HG03521 (cell line): Measurements from ENCODE around the gene NECTIN2.
"Not testable (repeated sequence)": the region's sequence is repeated elsewhere in the genome, so short reads cannot be mapped to it uniquely, and the experiment has no call there.

ENCODE experiments used
- ATAC-seq: cut with Tn5 transposase; IDR thresholded peaks from one replicate; pipeline ENCODE4 v1.9.1; 2021; ENCODE audit warnings: mild to moderate bottlenecking, moderate library complexity; ENCODE audit not compliant: unreplicated experiment

The NECTIN2 gene

GRCh38 chr19:44816301-44816700, 29.8 kb upstream of the NECTIN2 start:
- no peak for ATAC-seq

GRCh38 chr19:44817725-44818465, 28.2 kb upstream of the NECTIN2 start:
- ATAC-seq, result no peak

DNA sequence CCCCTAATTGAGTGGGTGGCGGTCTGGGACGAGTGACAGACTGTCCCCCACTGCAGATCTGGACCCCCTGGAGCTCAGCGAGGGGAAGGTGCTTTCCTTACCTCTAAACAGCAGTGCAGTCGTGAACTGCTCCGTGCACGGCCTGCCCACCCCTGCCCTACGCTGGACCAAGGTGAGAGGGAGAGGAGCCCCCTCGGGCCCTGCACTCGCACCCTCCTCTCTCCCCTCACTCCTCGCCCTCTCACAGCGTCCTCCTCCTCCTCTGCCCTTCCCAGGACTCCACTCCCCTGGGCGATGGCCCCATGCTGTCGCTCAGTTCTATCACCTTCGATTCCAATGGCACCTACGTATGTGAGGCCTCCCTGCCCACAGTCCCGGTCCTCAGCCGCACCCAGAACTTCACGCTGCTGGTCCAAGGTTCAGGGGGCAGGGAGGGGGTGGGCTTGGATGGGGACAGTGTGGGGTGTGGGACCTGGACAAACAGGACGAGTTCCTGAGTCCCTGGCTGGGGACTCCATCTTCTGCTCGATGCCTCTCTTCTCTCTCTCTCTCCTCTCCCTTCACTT, 27.5 kb upstream of the NECTIN2 start:
- no peak for ATAC-seq

GRCh38 chr19:44819246-44819832, 26.8 kb upstream of the NECTIN2 start:
- ATAC-seq, result no peak

- no peak for ATAC-seq
These were observed 25.2 kb upstream of the NECTIN2 start for GRCh38 chr19:44820648-44821609.

DNA sequence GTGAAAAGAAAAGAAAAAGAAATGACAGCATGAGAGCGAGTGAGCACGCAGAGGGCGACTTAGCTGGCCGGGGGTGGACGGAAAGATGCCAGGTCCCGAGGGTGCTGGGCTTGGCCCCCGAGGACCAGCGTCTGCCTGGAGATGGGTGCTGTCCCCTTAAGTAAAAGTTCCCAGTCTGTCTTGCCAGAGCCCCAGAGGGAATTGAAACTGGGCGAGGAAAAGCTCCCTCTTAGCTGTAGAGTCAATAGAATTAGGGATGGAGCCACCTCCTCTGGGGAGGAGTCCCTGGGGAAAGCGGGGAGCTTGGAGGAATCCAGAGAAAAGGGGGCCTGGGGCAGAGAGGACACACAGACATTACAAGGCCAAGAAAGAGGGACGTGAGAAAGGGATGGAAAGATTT, 23.9 kb upstream of the NECTIN2 start:
- no peak for ATAC-seq

- no peak for ATAC-seq
These were observed 23.3 kb upstream of the NECTIN2 start for GRCh38 chr19:44822670-44823372.

DNA sequence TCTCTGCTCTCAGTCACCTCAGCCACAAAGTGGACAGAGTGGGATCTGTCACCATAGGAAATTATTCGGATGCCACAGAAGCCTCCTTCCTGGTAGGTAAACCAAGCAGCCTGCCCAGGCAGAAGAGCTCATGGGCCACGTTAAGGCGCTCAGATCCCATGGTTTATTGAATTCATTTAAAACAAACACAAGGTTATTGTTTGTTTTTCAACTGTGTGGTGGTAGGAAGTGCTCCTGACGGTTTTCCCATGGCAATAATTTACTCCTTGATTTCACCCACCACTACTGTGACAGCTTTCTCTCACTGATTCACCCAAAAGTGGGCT, 22.8 kb upstream of the NECTIN2 start:
- no peak for ATAC-seq

DNA sequence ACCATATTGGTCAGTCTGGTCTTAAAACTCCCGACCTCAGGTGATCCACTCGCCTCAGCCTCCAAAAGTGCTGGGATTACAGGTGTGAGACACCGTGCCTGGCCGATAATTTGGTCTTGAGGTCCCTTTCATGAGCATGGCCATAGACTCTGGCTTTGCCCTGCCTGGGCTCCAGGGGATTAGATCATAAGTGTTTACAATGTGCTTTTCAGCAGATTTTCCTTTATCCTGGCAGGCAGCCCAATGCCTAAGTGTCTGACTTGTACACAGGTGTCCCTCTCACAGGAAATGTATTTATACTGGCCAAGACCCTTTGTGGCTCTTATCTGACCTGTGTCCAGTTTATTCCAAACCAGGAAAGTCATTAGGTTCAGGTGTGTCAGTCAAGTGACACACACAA, 21.3 kb upstream of the NECTIN2 start:
- ATAC-seq, result no peak

DNA sequence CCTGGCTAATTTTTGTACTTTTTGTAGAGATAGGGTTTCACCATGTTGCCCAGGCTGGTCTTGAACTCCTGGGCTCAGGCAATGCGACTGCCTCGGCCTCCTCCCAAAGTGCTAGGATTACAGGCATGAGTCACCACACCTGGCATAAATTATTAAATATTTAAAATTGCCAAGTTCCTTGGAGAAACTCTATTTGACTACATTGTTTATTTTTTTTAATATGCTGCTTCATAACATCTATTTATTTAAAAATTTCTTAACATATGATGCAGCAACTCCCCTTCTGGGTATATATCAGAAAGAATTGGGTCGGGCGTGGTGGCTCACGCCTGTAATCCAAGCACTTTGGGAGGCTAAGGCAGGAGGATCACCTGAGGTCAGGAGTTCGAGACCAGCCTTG, 13.2 kb upstream of the NECTIN2 start:
- not testable (repeated sequence) for ATAC-seq

GRCh38 chr19:44834399-44834798, 11.7 kb upstream of the NECTIN2 start:
- ATAC-seq, result not testable (repeated sequence)

- ATAC-seq, result no peak
These were observed 6.8 kb upstream of the NECTIN2 start for GRCh38 chr19:44839276-44839675.

- ATAC-seq, result no peak
These were observed 5.3 kb upstream of the NECTIN2 start for GRCh38 chr19:44840811-44841210.

DNA sequence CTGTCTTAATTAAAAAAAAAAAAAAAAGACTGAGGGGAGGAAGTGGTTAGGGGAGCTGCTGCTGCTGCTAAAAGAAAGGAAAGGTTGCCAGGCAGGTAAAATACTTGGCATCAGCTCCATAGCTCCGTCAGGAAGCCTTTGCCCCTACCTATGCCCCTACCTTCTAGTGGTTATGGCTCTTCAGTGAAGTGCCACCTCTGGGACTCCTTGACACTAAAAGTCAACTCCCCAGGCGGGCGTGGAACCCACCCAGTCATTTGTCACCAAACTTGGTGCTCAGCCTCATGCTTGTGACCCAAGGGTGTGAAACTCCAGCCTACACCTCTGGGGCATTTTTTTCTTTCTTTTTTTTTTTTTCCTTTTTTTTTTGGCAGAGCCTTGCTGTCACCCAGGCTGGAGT, 4.9 kb upstream of the NECTIN2 start:
- no peak for ATAC-seq

- no peak for ATAC-seq
These were observed 848 bp upstream of the NECTIN2 start for GRCh38 chr19:44845286-44845611.

DNA sequence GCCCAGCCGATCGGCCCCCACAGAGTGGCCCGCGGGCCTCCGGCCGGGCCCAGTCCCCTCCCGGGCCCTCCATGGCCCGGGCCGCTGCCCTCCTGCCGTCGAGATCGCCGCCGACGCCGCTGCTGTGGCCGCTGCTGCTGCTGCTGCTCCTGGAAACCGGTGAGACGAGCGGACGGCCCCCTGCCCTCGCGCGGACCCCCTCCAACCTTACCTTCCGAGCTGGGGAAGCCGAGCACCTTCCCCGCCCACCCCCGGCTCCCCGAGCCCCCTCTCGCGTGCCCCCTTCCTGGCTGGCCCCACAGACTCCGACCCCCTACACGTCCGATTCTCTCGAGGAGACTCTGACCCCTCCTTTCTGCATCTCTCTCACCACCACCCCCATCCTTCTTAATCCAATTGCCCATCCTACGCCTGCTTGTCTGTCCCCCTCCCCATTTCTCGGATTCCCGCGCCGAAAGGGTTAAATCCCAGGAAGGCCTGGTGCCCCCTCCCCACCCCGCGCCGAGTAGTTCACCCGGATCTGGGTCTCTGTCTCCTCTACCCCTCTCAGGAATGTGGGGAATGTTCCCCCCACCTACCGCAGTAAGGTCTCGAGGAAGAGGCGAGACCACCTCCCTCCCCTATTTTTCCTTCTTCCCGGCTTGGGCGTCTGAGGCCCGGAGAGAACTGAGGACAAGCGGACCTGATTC, 502 bp downstream of the NECTIN2 start:
- no peak for ATAC-seq

GRCh38 chr19:44847144-44848035, 1.3 kb downstream of the NECTIN2 start:
- no peak for ATAC-seq

- no peak for ATAC-seq
These were observed 2.1 kb downstream of the NECTIN2 start for GRCh38 chr19:44848036-44848811.
